Kidney epithelial cell (primary cell): ENCODE data around the gene DCANP1. TPM values are rescaled to one million over a fixed set of nuclear protein-coding genes. Genes with fewer than 3 reads are reported as not detected.

Experiments used
- DNase-seq: peaks from one replicate; pipeline ENCODE4 v3.0.0-alpha.2; 2010; ENCODE audit warnings: low read depth
- H3K27me3 ChIP-seq: 2 replicates; pipeline ENCODE4 v1.6.0; 2011; ENCODE audit warnings: low read length; ENCODE audit not compliant: control insufficient read depth, insufficient read depth
- H3K36me3 ChIP-seq: 2 replicates; pipeline ENCODE4 v1.5.1; 2011; ENCODE audit warnings: low read length; ENCODE audit not compliant: control insufficient read depth, insufficient read depth
- H3K4me3 ChIP-seq: 2 replicates; pipeline ENCODE4 v1.5.1; 2011; ENCODE audit warnings: low read depth, mild to moderate bottlenecking, control low read depth, low read length
- CTCF ChIP-seq: IDR thresholded peaks from 2 replicates; pipeline ENCODE4 v1.5.1; 2011; ENCODE audit warnings: mild to moderate bottlenecking, moderate library complexity, low read length, control low read depth, inconsistent platforms; ENCODE audit not compliant: insufficient read depth, poor library complexity, severe bottlenecking
- total RNA-seq: library from RNA; depleted of rRNA; stranded (reverse); fragments of >200 nt; gene quantifications from 2 replicates; pipeline ENCODE4 v1.2.3, GENCODE V29; 2015

The DCANP1 gene
- total RNA-seq, 1 donor from 2014 or later: not detected

GRCh38 chr5:135462304-135462703 lies 15.2 kb upstream of the DCANP1 start:
- DNase-seq: no peak

GRCh38 chr5:135461481-135462151 lies 14.5 kb upstream of the DCANP1 start:
- DNase-seq: no peak
- Histone ChIP-seq H3K27me3 (peaks cover 45% of the 10 kb centered on the region), H3K36me3 (no peaks in the 10 kb centered on the region), H3K4me3 (no peak overlapping the region)
- TF ChIP-seq CTCF: no peak

More at GRCh38 chr5:135462304-135462703, 15.2 kb upstream of the DCANP1 start:
- TF ChIP-seq CTCF: peak; percentile 47
- Histone ChIP-seq H3K36me3 (no peaks in the 10 kb centered on the region), H3K4me3 (no peak overlapping the region), H3K27me3 (peaks cover 52% of the 10 kb centered on the region)

- Histone ChIP-seq H3K27me3 (peaks cover 36% of the 10 kb centered on the region), H3K36me3 (no peaks in the 10 kb centered on the region), H3K4me3 (no peak overlapping the region)
- DNase-seq: no peak
- TF ChIP-seq CTCF: no peak
Measured at GRCh38 chr5:135460246-135461033, 13.3 kb upstream of the DCANP1 start.

GRCh38 chr5:135458921-135459331 lies 11.8 kb upstream of the DCANP1 start:
- Histone ChIP-seq H3K4me3 (no peak overlapping the region), H3K36me3 (no peaks in the 10 kb centered on the region), H3K27me3 (peaks cover 29% of the 10 kb centered on the region)
- no peak for DNase-seq
- no peak for TF ChIP-seq CTCF

GRCh38 chr5:135458356-135458755 lies 11.2 kb upstream of the DCANP1 start:
- H3K27me3 ChIP-seq: peaks cover 26% of the 10 kb centered on the region
- H3K36me3 ChIP-seq: no peaks in the 10 kb centered on the region
- DNase-seq: no peak
- TF ChIP-seq CTCF: no peak
- no peak overlapping the region for H3K4me3 ChIP-seq
